Activated T-cell treated with anti-CD3 and anti-CD28 coated beads, Interleukin-2, amount 50 U/mL, for 72 hours (primary cell): ENCODE measurements around the gene IRAG1. TPM values are rescaled to one million over a fixed set of nuclear protein-coding genes. Genes with fewer than 3 reads are reported as not detected.

Source experiments
- ATAC-seq, 2 donors: fragments of 150-1000 bp; cut with Tn5 transposase; replicated peaks in 1 of 2; 2 replicates each; pipeline ENCODE4 v1.10.0; 2021; ENCODE audit warnings: moderate library complexity in 2 of 2, mild to moderate bottlenecking in 1 of 2
- DNase-seq, 2 donors: peaks; one replicate each; pipeline ENCODE4 v3.0.0; 2021 to 2022; ENCODE audit warnings: mixed read lengths in 1 of 2
- H3K27ac Mint-ChIP-seq: one replicate; pipeline ENCODE4 v1.8.0; 2022; ENCODE audit warnings: mild to moderate bottlenecking, moderate library complexity, mixed read lengths
- H3K27me3 Mint-ChIP-seq: one replicate; pipeline ENCODE4 v1.8.0; 2022; ENCODE audit warnings: low read depth, mixed read lengths
- H3K36me3 Mint-ChIP-seq, 2 donors: one replicate each; pipeline ENCODE4 v1.8.0; 2022; ENCODE audit warnings: mixed read lengths in 2 of 2, mild to moderate bottlenecking in 1 of 2; ENCODE audit not compliant: insufficient read depth in 2 of 2
- H3K4me1 Mint-ChIP-seq: one replicate; pipeline ENCODE4 v1.8.0; 2022; ENCODE audit warnings: low read depth, mixed read lengths
- H3K4me3 Mint-ChIP-seq, 2 donors: one replicate each; pipeline ENCODE4 v1.8.0; 2022; ENCODE audit warnings: mild to moderate bottlenecking in 2 of 2, mixed read lengths in 2 of 2, moderate library complexity in 2 of 2
- H3K9me3 Mint-ChIP-seq, 2 donors: one replicate each; pipeline ENCODE4 v1.8.0; 2022; ENCODE audit warnings: mixed read lengths in 2 of 2
- total RNA-seq, 2 donors: library from RNA; stranded (reverse); gene quantifications; one replicate each; pipeline ENCODE4 v1.2.3, GENCODE V29; 2022

The IRAG1 gene, protein sequence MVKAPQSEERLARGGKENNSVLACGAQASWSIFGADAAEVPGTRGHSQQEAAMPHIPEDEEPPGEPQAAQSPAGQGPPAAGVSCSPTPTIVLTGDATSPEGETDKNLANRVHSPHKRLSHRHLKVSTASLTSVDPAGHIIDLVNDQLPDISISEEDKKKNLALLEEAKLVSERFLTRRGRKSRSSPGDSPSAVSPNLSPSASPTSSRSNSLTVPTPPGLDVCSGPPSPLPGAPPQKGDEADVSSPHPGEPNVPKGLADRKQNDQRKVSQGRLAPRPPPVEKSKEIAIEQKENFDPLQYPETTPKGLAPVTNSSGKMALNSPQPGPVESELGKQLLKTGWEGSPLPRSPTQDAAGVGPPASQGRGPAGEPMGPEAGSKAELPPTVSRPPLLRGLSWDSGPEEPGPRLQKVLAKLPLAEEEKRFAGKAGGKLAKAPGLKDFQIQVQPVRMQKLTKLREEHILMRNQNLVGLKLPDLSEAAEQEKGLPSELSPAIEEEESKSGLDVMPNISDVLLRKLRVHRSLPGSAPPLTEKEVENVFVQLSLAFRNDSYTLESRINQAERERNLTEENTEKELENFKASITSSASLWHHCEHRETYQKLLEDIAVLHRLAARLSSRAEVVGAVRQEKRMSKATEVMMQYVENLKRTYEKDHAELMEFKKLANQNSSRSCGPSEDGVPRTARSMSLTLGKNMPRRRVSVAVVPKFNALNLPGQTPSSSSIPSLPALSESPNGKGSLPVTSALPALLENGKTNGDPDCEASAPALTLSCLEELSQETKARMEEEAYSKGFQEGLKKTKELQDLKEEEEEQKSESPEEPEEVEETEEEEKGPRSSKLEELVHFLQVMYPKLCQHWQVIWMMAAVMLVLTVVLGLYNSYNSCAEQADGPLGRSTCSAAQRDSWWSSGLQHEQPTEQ
- under 1 TPM in 1 of 2 donors, not detected in 1; 0.09 TPM for total RNA-seq

DNA sequence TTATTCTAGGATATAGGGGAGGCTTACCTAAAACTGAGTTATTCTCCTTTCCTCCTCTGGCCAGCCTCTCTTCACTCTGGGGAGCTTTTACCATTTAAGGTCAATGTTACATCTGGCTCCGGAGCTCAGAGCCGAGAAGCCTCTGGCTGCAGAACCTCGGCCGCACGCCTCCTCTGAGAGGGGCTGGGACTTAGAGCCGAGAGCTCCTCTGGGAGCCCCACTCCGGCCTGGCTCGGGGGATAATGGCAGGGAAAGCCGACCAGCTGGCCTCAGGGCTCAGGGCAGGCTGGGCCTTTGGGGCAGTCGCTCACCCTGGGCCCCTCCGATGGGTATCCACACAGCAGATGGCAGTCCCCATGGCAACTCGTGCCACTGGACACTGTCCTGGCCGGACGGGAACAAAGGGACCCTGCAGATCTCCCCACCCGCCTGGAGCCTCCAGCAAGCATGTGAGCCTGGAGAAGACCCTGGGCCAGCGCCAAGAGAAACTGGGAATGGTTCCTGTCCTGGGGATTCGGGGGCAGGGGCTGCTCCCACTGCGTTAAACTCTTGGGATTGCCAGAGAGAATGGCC is at the start of gene IRAG1:
TSS of gene IRAG1 (minus strand) at position 247 of the 573 bp plus-strand sequence. CDS start at position 94, 153 bp downstream.
- no peak for ATAC-seq
- no peak for DNase-seq
- Mint-ChIP-seq H3K4me1 (no peaks in the 10 kb centered on the region), H3K27me3 (peaks cover 17% of the 10 kb centered on the region), H3K9me3 (no peaks in the 10 kb centered on the region), H3K36me3 (peaks cover 0 to 3% of the 10 kb centered on the region in 2 donors), H3K4me3 (no peak within 1 kb of the TSS), H3K27ac (no peak within 1 kb of the TSS)

DNA sequence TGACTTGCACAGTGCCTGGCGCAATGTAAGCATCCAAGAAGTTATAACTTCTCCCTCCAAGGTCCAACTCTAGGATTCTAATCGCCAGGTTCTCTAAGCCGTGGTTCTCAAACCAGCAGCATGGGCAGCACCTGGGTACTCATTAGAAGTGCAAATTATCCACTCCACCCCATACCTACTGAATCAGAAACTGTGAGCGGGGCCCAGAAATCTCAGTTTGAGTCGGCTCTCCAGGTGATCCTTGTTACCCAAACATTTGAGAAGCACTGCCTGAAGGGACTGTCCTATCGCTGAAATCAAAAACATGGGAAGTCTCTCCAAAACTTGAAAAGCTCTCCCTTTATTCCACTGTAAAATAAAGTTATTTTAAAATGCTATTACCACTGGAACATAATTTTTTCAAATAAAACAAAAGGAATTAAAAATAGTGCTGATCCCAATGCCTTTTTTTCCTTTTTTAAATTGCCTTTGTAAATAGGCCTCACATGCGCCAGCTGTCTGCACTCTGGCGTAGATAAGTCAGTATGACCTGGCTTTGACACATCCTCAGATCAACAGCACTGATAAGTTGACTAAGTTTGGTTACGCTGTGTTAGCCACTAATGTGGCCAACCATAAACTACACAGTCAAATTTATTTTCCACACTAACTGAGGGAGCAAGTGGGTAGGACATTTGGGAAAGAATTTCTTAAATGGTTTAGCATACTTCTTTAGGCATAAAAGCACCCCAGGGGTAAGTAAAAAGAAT is 49.1 kb upstream of the IRAG1 start:
- Mint-ChIP-seq H3K4me3 (peak overlapping the region; percentile 56 to 74), H3K27me3 (no peaks in the 10 kb centered on the region), H3K36me3 (no peaks in the 10 kb centered on the region), H3K27ac (peak overlapping the region; percentile 6), H3K4me1 (peaks cover 27% of the 10 kb centered on the region), H3K9me3 (no peaks in the 10 kb centered on the region)
- ATAC-seq (peak; percentile 86 to 97), DNase-seq (peak; percentile 33 to 52)

DNA sequence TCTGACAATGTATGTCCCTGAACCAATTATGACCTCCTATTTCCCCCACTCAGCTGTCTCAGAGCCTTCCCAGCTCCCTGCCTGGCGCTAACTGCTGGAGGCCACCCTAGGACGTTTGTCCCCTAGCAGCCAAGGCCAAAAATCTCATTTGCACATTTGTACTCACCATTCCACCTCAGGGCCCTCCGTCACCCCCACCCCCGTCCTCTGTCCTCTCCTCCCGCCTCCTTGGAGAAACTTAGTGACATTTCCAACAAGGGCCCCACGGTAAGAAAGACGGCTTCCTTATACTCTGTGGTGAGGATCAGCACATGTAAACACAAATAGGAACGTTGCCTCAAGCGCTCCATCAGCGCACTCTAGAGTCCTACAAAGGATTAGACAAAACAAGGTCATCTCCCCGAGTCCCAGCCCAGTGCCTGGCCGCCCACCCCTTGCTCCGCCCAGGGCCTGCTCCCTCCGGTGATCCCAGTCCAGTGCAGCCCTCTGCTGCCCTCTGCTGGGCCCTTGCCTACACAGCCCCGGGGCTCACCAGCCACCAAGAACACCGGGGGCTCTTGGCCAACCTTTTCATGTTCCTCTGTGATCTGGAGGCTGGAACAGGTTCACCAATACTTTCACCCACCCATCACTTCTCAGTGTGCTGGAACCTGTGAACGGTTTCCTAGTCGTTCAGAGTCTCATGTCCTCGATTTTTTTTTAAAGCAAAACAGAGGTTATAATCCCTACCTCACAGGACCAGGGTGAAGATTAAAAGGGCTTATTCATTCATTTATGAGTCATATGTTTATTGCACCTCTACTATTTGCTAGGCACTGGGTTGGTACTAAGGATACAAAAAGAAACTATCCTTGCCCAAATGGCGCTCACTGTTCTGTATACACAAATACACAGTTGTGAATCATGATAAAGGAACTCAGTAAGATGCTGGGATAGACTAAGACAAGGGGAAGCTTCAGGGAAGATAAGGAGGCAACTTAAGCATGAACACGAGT is 42.2 kb upstream of the IRAG1 start:
- DNase-seq: peak; percentile 92 to 94
- H3K9me3 Mint-ChIP-seq: no peaks in the 10 kb centered on the region
- H3K27me3 Mint-ChIP-seq: peaks cover 7% of the 10 kb centered on the region
- ATAC-seq: peak; percentile 99 to 100
- peaks cover 11% of the 10 kb centered on the region for H3K4me1 Mint-ChIP-seq
- H3K4me3 Mint-ChIP-seq: peak overlapping the region; percentile 55 to 61
- peaks cover 0 to 2% of the 10 kb centered on the region in 2 donors for H3K36me3 Mint-ChIP-seq
- no peak overlapping the region for H3K27ac Mint-ChIP-seq

DNA sequence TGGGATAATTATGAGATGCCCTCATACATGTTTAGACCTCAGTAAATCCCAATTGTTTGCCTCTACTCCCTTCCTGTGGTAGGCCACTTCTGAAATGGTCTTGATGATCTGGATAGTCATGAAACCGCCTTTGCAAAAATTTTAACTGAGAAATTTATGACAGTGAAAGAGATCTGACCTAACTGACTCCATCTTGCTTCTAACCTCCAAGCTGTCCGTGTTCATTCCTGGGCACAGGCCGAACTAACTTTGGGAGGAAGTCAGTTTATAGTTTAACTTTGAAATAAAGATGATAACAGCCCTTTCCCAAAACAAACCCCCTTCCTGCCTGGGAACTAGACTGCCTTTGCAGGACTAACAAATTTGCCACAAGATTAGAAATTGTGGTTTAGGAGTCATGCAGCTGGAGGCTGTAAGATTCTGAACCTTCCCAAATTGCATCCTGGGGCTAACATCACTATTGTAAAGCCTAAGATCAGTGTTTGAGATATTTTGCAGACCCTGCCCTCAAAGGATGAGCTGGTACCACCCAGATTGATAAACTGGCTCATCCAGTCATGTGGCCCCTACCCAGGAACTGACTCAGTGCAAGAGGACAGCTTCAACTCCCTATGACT is 37.6 kb upstream of the IRAG1 start:
- ATAC-seq: no peak
- Mint-ChIP-seq H3K36me3 (peaks cover 2% of the 10 kb centered on the region in 2 donors), H3K9me3 (no peaks in the 10 kb centered on the region), H3K4me1 (peaks cover 20% of the 10 kb centered on the region), H3K4me3 (no peak overlapping the region), H3K27me3 (peaks cover 22% of the 10 kb centered on the region), H3K27ac (no peak overlapping the region)
- no peak for DNase-seq

GRCh38 chr11:10730151-10730550 is 36.6 kb upstream of the IRAG1 start:
- H3K27ac Mint-ChIP-seq: no peak overlapping the region
- ATAC-seq (no peak), DNase-seq (no peak)
- H3K4me3 Mint-ChIP-seq: no peak overlapping the region
- H3K9me3 Mint-ChIP-seq: no peaks in the 10 kb centered on the region
- H3K4me1 Mint-ChIP-seq: peaks cover 22% of the 10 kb centered on the region
- peaks cover 22% of the 10 kb centered on the region for H3K27me3 Mint-ChIP-seq
- H3K36me3 Mint-ChIP-seq: peaks cover 4 to 6% of the 10 kb centered on the region in 2 donors

GRCh38 chr11:10728789-10729472 is 35.4 kb upstream of the IRAG1 start:
- H3K36me3 Mint-ChIP-seq: peaks cover 5 to 6% of the 10 kb centered on the region in 2 donors
- ATAC-seq: no peak
- no peak overlapping the region for H3K27ac Mint-ChIP-seq
- no peak for DNase-seq
- no peaks in the 10 kb centered on the region for H3K9me3 Mint-ChIP-seq
- H3K4me3 Mint-ChIP-seq: no peak overlapping the region
- H3K27me3 Mint-ChIP-seq: peaks cover 28% of the 10 kb centered on the region
- H3K4me1 Mint-ChIP-seq: peaks cover 23% of the 10 kb centered on the region

DNA sequence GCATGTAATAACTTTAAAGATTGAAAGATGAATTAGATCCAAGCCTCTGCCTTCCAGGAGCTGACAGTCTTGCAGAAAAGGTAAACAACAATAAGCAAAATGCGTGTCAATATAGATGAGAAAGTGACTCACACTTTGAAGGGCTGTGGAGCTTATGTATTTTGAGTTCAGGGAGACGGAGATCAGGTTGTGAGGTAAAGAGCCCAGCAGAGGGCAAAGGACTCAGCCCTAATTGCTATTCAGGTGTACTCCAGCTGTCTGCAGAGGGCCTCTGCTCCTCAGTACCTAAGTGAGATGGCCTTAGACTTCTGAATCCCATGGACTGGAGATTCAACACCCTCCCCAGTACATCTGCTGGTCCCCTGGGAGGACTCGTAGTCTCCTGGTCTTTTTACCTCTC is 34.6 kb upstream of the IRAG1 start:
- Mint-ChIP-seq H3K27ac (no peak overlapping the region), H3K4me1 (peaks cover 23% of the 10 kb centered on the region), H3K4me3 (no peak overlapping the region), H3K27me3 (peaks cover 34% of the 10 kb centered on the region), H3K36me3 (peaks cover 5 to 6% of the 10 kb centered on the region in 2 donors), H3K9me3 (no peaks in the 10 kb centered on the region)
- ATAC-seq (no peak), DNase-seq (no peak)

DNA sequence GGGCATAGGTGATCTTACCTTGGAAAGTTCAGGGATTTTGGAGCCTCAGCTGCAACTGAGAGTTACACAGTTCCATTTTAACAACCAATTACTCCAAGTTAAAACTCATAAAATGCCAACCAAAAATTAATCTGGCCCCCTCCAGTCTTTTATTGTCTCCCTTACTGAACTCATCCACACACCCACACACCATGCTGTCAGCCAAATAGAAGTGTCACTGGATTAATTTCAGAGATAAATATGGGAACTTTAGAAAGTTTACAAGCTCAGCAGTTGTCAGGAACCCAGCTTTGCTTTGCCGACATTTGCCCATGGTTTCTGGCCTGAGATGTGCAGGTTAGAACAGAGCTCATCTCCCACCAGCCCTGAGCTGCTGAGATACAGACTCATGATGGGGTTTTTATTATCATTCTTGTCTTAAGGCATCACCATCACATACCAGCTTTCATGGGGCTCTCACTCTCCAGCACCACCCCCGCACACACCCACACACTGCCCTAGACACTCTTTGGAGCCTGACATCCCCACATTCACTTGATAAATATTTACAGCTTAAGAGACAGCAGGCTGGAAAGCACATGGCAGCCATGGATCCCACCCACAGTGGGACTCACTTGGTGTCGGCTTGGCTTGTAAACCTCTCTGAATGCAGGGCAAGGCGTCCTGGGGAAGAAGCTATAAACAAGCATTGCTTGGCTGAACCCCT is 33.7 kb upstream of the IRAG1 start:
- DNase-seq (no peak), ATAC-seq (no peak)
- Mint-ChIP-seq H3K9me3 (no peaks in the 10 kb centered on the region), H3K4me1 (peaks cover 23% of the 10 kb centered on the region), H3K27ac (no peak overlapping the region), H3K27me3 (peaks cover 34% of the 10 kb centered on the region), H3K36me3 (peaks cover 5 to 6% of the 10 kb centered on the region in 2 donors), H3K4me3 (no peak overlapping the region)

- DNase-seq (no peak), ATAC-seq (peak; percentile 82 to 83)
- H3K27me3 Mint-ChIP-seq: peaks cover 27% of the 10 kb centered on the region
- peak overlapping the region; percentile 56 to 59 for H3K4me3 Mint-ChIP-seq
- H3K4me1 Mint-ChIP-seq: peaks cover 23% of the 10 kb centered on the region
- no peaks in the 10 kb centered on the region for H3K9me3 Mint-ChIP-seq
- H3K27ac Mint-ChIP-seq: no peak overlapping the region
- H3K36me3 Mint-ChIP-seq: peaks cover 3 to 6% of the 10 kb centered on the region in 2 donors
Observed at GRCh38 chr11:10725907-10726253, 32.3 kb upstream of the IRAG1 start.

GRCh38 chr11:10725114-10725906 is 31.8 kb upstream of the IRAG1 start:
- Mint-ChIP-seq H3K27me3 (peaks cover 27% of the 10 kb centered on the region), H3K9me3 (no peaks in the 10 kb centered on the region), H3K4me3 (peak overlapping the region; percentile 56 to 59), H3K4me1 (peaks cover 23% of the 10 kb centered on the region), H3K36me3 (peaks cover 3 to 6% of the 10 kb centered on the region in 2 donors), H3K27ac (peak overlapping the region; percentile 1)
- ATAC-seq (peak; percentile 65 to 73), DNase-seq (peak; percentile 20 to 27)
